HFFc6 (cell line): ENCODE measurements around the gene UQCC5. TPM values are rescaled to one million over a fixed set of nuclear protein-coding genes. Genes with fewer than 3 reads are reported as not detected.

Source experiments
- DNase-seq: peaks from one replicate; pipeline ENCODE4 v3.0.0-alpha.2; 2018
- H3K27ac Mint-ChIP-seq: 2 replicates; pipeline ENCODE4 v1.8.0; 2020; ENCODE audit warnings: mild to moderate bottlenecking, mixed read lengths
- H3K27me3 Mint-ChIP-seq: 2 replicates; pipeline ENCODE4 v1.8.0; 2021; ENCODE audit warnings: mild to moderate bottlenecking, moderate library complexity, mixed read lengths; ENCODE audit not compliant: insufficient read depth
- H3K36me3 Mint-ChIP-seq: 2 replicates; pipeline ENCODE4 v1.8.0; 2021; ENCODE audit warnings: low read depth, mixed read lengths
- H3K4me1 Mint-ChIP-seq: 2 replicates; pipeline ENCODE4 v1.8.0; 2020; ENCODE audit warnings: low read depth, mixed read lengths
- H3K4me3 Mint-ChIP-seq: 2 replicates; pipeline ENCODE4 v1.8.0; 2020; ENCODE audit warnings: mild to moderate bottlenecking, moderate library complexity, mixed read lengths
- H3K9me3 Mint-ChIP-seq: 2 replicates; pipeline ENCODE4 v1.8.0; 2020; ENCODE audit warnings: mild to moderate bottlenecking, mixed read lengths
- CTCF ChIP-seq: fragments of 200-600 bp; sonication (generic); IDR thresholded peaks from 2 replicates; pipeline ENCODE4 v1.5.0; 2021; ENCODE audit warnings: antibody characterized with exemption, mild to moderate bottlenecking
- total RNA-seq, 6 experiments: library from RNA; stranded (reverse); fragmentation: NEBNext Ultra II Directional; extraction: Animal tissue kit (Norgen Biotek cat#: 25700); gene quantifications; 2 replicates in 1 of 6; 3 replicates in 5 of 6; pipeline ENCODE4 v1.2.3, GENCODE V29; 2021

UQCC5 gene
- total RNA-seq, 6 experiments from 2014 or later = 22.2 to 38.4 (median 28.3) TPM

DNA sequence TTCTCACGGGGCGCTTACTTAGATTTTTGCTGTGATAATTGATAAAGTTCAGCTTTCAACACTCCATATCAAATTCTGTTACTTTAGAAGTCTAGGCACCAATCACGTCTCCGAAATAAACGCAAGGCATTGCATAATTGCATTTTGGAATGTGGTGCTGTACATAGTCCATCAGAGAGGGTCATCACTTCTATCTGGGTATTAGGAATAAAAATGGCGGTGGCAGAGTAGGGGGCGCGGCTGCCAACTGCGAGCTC, 365 bp upstream of the UQCC5 start:
- H3K36me3 Mint-ChIP-seq = peaks cover 28% of the 10 kb centered on the region
- H3K4me3 Mint-ChIP-seq = peak overlapping the region; percentile 100
- H3K27me3 Mint-ChIP-seq = peaks cover 7% of the 10 kb centered on the region
- no peaks in the 10 kb centered on the region for H3K9me3 Mint-ChIP-seq
- TF ChIP-seq CTCF = no peak
- H3K4me1 Mint-ChIP-seq = peaks cover 62% of the 10 kb centered on the region
- no peak overlapping the region; the same call in 1 of the 2 replicates for H3K27ac Mint-ChIP-seq
- no peak for DNase-seq

GRCh38 chr3:52537165-52537620, 788 bp downstream of the UQCC5 start:
- H3K9me3 Mint-ChIP-seq = no peaks in the 10 kb centered on the region
- H3K4me1 Mint-ChIP-seq = peaks cover 60% of the 10 kb centered on the region
- H3K36me3 Mint-ChIP-seq = peaks cover 37% of the 10 kb centered on the region
- H3K4me3 Mint-ChIP-seq = peak overlapping the region; percentile 100
- H3K27me3 Mint-ChIP-seq = peaks cover 7% of the 10 kb centered on the region
- H3K27ac Mint-ChIP-seq = peak overlapping the region; percentile 99
- TF ChIP-seq CTCF = no peak
- DNase-seq = no peak

GRCh38 chr3:52537726-52538421, 1.5 kb downstream of the UQCC5 start:
- no peaks in the 10 kb centered on the region for H3K9me3 Mint-ChIP-seq
- peaks cover 55% of the 10 kb centered on the region for H3K4me1 Mint-ChIP-seq
- peaks cover 7% of the 10 kb centered on the region for H3K27me3 Mint-ChIP-seq
- H3K36me3 Mint-ChIP-seq = peaks cover 37% of the 10 kb centered on the region
- no peak for TF ChIP-seq CTCF
- peak overlapping the region; percentile 99 for H3K27ac Mint-ChIP-seq
- H3K4me3 Mint-ChIP-seq = peak overlapping the region; percentile 100
- DNase-seq = no peak

DNA sequence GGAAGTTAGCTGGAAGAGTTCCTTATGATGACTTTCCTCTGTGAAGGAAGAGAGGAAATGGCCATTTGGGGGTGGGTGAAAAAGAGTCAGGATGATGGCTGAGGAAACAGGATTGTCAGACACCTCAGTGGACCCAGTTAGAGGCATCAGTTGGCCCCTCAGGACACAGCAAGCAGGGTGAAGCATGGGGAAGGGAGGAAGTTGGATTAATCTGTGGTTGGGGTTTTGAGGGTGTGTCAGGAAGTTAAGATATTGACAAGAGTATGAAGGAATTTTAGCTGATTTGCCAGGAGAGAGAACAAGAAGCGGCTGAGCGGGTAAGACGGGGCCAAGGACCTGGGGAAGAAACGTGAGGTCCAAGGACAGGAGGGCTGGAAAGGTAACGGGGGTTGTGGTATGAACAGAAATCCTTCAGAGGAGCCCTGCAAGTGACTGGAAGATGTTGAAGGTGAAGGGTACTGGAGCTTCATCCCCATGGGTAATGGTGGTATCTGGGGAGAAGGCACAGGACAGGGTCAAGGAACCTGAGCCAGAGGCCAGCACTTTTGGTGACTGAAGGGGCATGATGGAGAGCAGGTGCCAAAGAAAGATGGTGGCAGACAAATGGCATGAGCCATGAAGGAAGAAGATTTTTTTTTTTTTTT, 2.7 kb downstream of the UQCC5 start:
- Mint-ChIP-seq H3K4me1 (peaks cover 55% of the 10 kb centered on the region), H3K36me3 (peaks cover 37% of the 10 kb centered on the region), H3K9me3 (no peaks in the 10 kb centered on the region), H3K4me3 (peak overlapping the region; percentile 71), H3K27ac (peak overlapping the region; percentile 58), H3K27me3 (peaks cover 7% of the 10 kb centered on the region)
- DNase-seq = no peak
- TF ChIP-seq CTCF = no peak

- no peak for TF ChIP-seq CTCF
- Mint-ChIP-seq H3K9me3 (no peaks in the 10 kb centered on the region), H3K4me3 (no peak overlapping the region), H3K36me3 (peaks cover 37% of the 10 kb centered on the region), H3K4me1 (peaks cover 54% of the 10 kb centered on the region), H3K27me3 (peaks cover 7% of the 10 kb centered on the region), H3K27ac (no peak overlapping the region)
- no peak for DNase-seq
Measured at GRCh38 chr3:52541050-52541449, 4.6 kb downstream of the UQCC5 start.
